ENCODE data around the gene KCNT1. TPM values are rescaled to one million over a fixed set of nuclear protein-coding genes. Genes with fewer than 3 reads are reported as not detected.

KCNT1 gene
- polyA plus RNA-seq, 1 donor (not counting 4 experiments of a cell fraction or from before 2014, with no cell fraction given), result not detected

GRCh38 chr9:135719472-135719871 is 17.5 kb downstream of the KCNT1 start:
- Histone ChIP-seq H2AFZ (ENCODE audit: control insufficient read depth, low read length) (no peak overlapping the region), H3K4me2 (ENCODE audit: control insufficient read depth, extremely low read depth, insufficient read depth, low read depth, low read length) (no peak overlapping the region), H3K27me3 (ENCODE audit: control insufficient read depth, extremely low read depth, insufficient read depth, low read length) (peaks cover 18% of the 10 kb centered on the region), H3K4me1 (ENCODE audit: control insufficient read depth, extremely low read depth, insufficient read depth, low read length) (no peaks in the 10 kb centered on the region), H4K20me1 (ENCODE audit: control insufficient read depth, extremely low read depth, insufficient read depth, low read length) (no peaks in the 10 kb centered on the region), H3K9ac (ENCODE audit: control insufficient read depth, extremely low read depth, insufficient read depth, low read length) (no peak overlapping the region), H3K4me3 (ENCODE audit: control insufficient read depth in 2 of 3, extremely low read depth in 1 of 3, insufficient read depth in 2 of 3, low read depth in 1 of 3, low read length in 3 of 3) (no peak overlapping the region), H3K27ac (ENCODE audit: control insufficient read depth, insufficient read depth, low read length) (no peak overlapping the region), H3K9me1 (ENCODE audit: control insufficient read depth, extremely low read depth, insufficient read depth, low read length) (no peaks in the 10 kb centered on the region), H3K9me3 (ENCODE audit: control insufficient read depth, low read depth, low read length) (no peaks in the 10 kb centered on the region), H3K79me2 (ENCODE audit: control insufficient read depth, insufficient read depth, low read length) (no peaks in the 10 kb centered on the region), H3K36me3 (ENCODE audit: control insufficient read depth in 2 of 2, extremely low read depth in 1 of 2, insufficient read depth in 2 of 2, low read length in 2 of 2) (no peaks in the 10 kb centered on the region)
- DNase-seq (ENCODE audit: low read depth, low spot score), result no peak
- no peak for FAIRE-seq
- no peak for TF ChIP-seq CTCF (optimal IDR thresholded peaks at IDR 0.05 in 1 of 3, IDR thresholded peaks at IDR 0.05 in 1 of 3, conservative IDR thresholded peaks at IDR 0.05 in 1 of 3; ENCODE audit: extremely low read depth in 1 of 3, insufficient read depth in 2 of 3, low read length in 3 of 3)
- no peak for TF ChIP-seq EZH2 (IDR thresholded peaks at IDR 0.05; ENCODE audit: low read length)
- dilution Hi-C loops (cut with MboI; ENCODE audit: extremely low pct_ligation_motif_present, low sequenced_read_pairs), result no loop called here

- H3K27me3 ChIP-seq (ENCODE audit: control insufficient read depth, extremely low read depth, insufficient read depth, low read length), result peaks cover 8% of the 10 kb centered on the region
- no peaks in the 10 kb centered on the region for H3K4me1 ChIP-seq (ENCODE audit: control insufficient read depth, extremely low read depth, insufficient read depth, low read length)
- no peaks in the 10 kb centered on the region for H3K9me1 ChIP-seq (ENCODE audit: control insufficient read depth, extremely low read depth, insufficient read depth, low read length)
- no peaks in the 10 kb centered on the region for H3K36me3 ChIP-seq (ENCODE audit: control insufficient read depth in 2 of 2, extremely low read depth in 1 of 2, insufficient read depth in 2 of 2, low read length in 2 of 2)
- FAIRE-seq (no peak), DNase-seq (ENCODE audit: low read depth, low spot score) (no peak)
- no peaks in the 10 kb centered on the region for H3K79me2 ChIP-seq (ENCODE audit: control insufficient read depth, insufficient read depth, low read length)
- H2AFZ ChIP-seq (ENCODE audit: control insufficient read depth, low read length), result no peak overlapping the region
- no peak for TF ChIP-seq CTCF (optimal IDR thresholded peaks at IDR 0.05 in 1 of 3, IDR thresholded peaks at IDR 0.05 in 1 of 3, conservative IDR thresholded peaks at IDR 0.05 in 1 of 3; ENCODE audit: extremely low read depth in 1 of 3, insufficient read depth in 2 of 3, low read length in 3 of 3)
- TF ChIP-seq EZH2 (IDR thresholded peaks at IDR 0.05; ENCODE audit: low read length), result no peak
- no peaks in the 10 kb centered on the region for H3K9me3 ChIP-seq (ENCODE audit: control insufficient read depth, low read depth, low read length)
- no peak overlapping the region for H3K27ac ChIP-seq (ENCODE audit: control insufficient read depth, insufficient read depth, low read length)
- H4K20me1 ChIP-seq (ENCODE audit: control insufficient read depth, extremely low read depth, insufficient read depth, low read length), result no peaks in the 10 kb centered on the region
- H3K4me2 ChIP-seq (ENCODE audit: control insufficient read depth, extremely low read depth, insufficient read depth, low read depth, low read length), result no peak overlapping the region
- H3K9ac ChIP-seq (ENCODE audit: control insufficient read depth, extremely low read depth, insufficient read depth, low read length), result no peak overlapping the region
- dilution Hi-C loops (cut with MboI; ENCODE audit: extremely low pct_ligation_motif_present, low sequenced_read_pairs), result no loop called here
- H3K4me3 ChIP-seq (ENCODE audit: control insufficient read depth in 2 of 3, extremely low read depth in 1 of 3, insufficient read depth in 2 of 3, low read depth in 1 of 3, low read length in 3 of 3), result no peak overlapping the region
These were observed 20.4 kb downstream of the KCNT1 start for GRCh38 chr9:135722365-135722764.

Data from keratinocyte (primary cell).